Sciatic nerve (tissue), 2 donors: ENCODE results near the gene ADD3. TPM values are rescaled to one million over a fixed set of nuclear protein-coding genes. Genes with fewer than 3 reads are reported as not detected.
"Not testable (repeated sequence)": the region's sequence is repeated elsewhere in the genome, so short reads cannot be mapped to it uniquely, and the experiment has no call there.

ENCODE experiments used
- ATAC-seq: fragments of 200-7000 bp; cut with Tn5 transposase; one replicate; pipeline ENCODE4 v1.9.1; 2020; ENCODE audit warnings: mild to moderate bottlenecking, moderate library complexity
- DNase-seq: peaks from one replicate; pipeline ENCODE4 v3.0.0-alpha.2; 2020; ENCODE audit warnings: low spot score
- intact Hi-C: fragments of 100-400 bp; cut with DNase I; formaldehyde crosslinking; loops from one replicate; pipeline ENCODE4 v1.14.2; 2022
- total RNA-seq: library from RNA; stranded (reverse); fragmentation: NEBNext Ultra II Directional; extraction: Animal tissue kit (Norgen Biotek cat#: 25700); gene quantifications from one replicate; pipeline ENCODE4 v1.2.1, GENCODE V29; 2021
- donor health status: DM: no; HTN: no; CAD: no.
- donor health status: DM: no; HTN: no; CAD: no.

Gene ADD3
- total RNA-seq, 1 donor from 2014 or later: 321 TPM

GRCh38 chr10:109974504-109975191 is 33.1 kb upstream of the ADD3 start:
- DNase-seq (no peak), ATAC-seq (no peak)
- intact Hi-C loops: no loop called here

- intact Hi-C loops: no loop called here
- DNase-seq: no peak
- no peak for ATAC-seq
Measured at GRCh38 chr10:109975244-109976190, 32.3 kb upstream of the ADD3 start.

GRCh38 chr10:109976681-109977080 is 31.1 kb upstream of the ADD3 start:
- intact Hi-C loops: no loop called here
- ATAC-seq (no peak), DNase-seq (no peak)

GRCh38 chr10:109977382-109977806 is 30.4 kb upstream of the ADD3 start:
- no peak for DNase-seq
- intact Hi-C loops: no loop called here
- peak; percentile 56 for ATAC-seq

- ATAC-seq (peak; percentile 44), DNase-seq (peak; percentile 67)
- intact Hi-C loops: no loop called here
Measured at GRCh38 chr10:109978481-109978880, 29.3 kb upstream of the ADD3 start.

- intact Hi-C loops: no loop called here
- ATAC-seq (no peak), DNase-seq (no peak)
Measured at GRCh38 chr10:109979215-109979614, 28.6 kb upstream of the ADD3 start.

GRCh38 chr10:109981650-109982049 is 26.1 kb upstream of the ADD3 start:
- intact Hi-C loops: no loop called here
- ATAC-seq: peak; percentile 46
- DNase-seq: no peak

- intact Hi-C loops: no loop called here
- ATAC-seq: peak; percentile 88
- no peak for DNase-seq
Measured at GRCh38 chr10:109982123-109982522, 25.7 kb upstream of the ADD3 start.

- intact Hi-C loops: no loop called here
- DNase-seq (no peak), ATAC-seq (no peak)
Measured at GRCh38 chr10:109982812-109983211, 25.0 kb upstream of the ADD3 start.

GRCh38 chr10:109984013-109984412 is 23.8 kb upstream of the ADD3 start:
- intact Hi-C loops: no loop called here
- no peak for ATAC-seq
- DNase-seq: no peak

GRCh38 chr10:109985768-109986167 is 22.0 kb upstream of the ADD3 start:
- DNase-seq, intact Hi-C loops, ATAC-seq: not testable (repeated sequence)

GRCh38 chr10:109987452-109988211 is 20.2 kb upstream of the ADD3 start:
- intact Hi-C loops: no loop called here
- no peak for DNase-seq
- peak; percentile 62 for ATAC-seq

GRCh38 chr10:109988212-109988596 is 19.6 kb upstream of the ADD3 start:
- DNase-seq: no peak
- intact Hi-C loops: no loop called here
- no peak for ATAC-seq

GRCh38 chr10:109991266-109991855 is 16.4 kb upstream of the ADD3 start:
- ATAC-seq (no peak), DNase-seq (no peak)
- intact Hi-C loops: no loop called here

GRCh38 chr10:109992485-109992884 is 15.3 kb upstream of the ADD3 start:
- ATAC-seq (no peak), DNase-seq (no peak)
- intact Hi-C loops: no loop called here

GRCh38 chr10:109993551-109994330 is 14.0 kb upstream of the ADD3 start:
- intact Hi-C loops: no loop called here
- DNase-seq: no peak
- no peak for ATAC-seq

GRCh38 chr10:109994711-109995577 is 12.8 kb upstream of the ADD3 start:
- intact Hi-C loops: no loop called here
- ATAC-seq (no peak), DNase-seq (no peak)

GRCh38 chr10:109995595-109995994 is 12.2 kb upstream of the ADD3 start:
- DNase-seq (no peak), ATAC-seq (no peak)
- intact Hi-C loops: no loop called here
